GM15510 (cell line): Measurements from ENCODE around the gene STK33.

Source experiments
- POLR2A ChIP-seq: IDR thresholded peaks from 3 replicates; pipeline ENCODE4 v1.6.1; 2011; ENCODE audit warnings: borderline replicate concordance; ENCODE audit not compliant: insufficient read length; ENCODE audit errors: extremely low read depth

The STK33 gene

GRCh38 chr11:8584511-8584910, 9.5 kb downstream of the STK33 start:
- no peak for TF ChIP-seq POLR2A

GRCh38 chr11:8584082-8584481, 9.9 kb downstream of the STK33 start:
- TF ChIP-seq POLR2A = no peak

GRCh38 chr11:8581300-8581699, 12.7 kb downstream of the STK33 start:
- TF ChIP-seq POLR2A = no peak

GRCh38 chr11:8577791-8578581, 16.0 kb downstream of the STK33 start:
- TF ChIP-seq POLR2A = no peak

- TF ChIP-seq POLR2A = no peak
Measured at GRCh38 chr11:8574798-8575197, 19.2 kb downstream of the STK33 start.

GRCh38 chr11:8573777-8574176, 20.3 kb downstream of the STK33 start:
- TF ChIP-seq POLR2A = no peak

DNA sequence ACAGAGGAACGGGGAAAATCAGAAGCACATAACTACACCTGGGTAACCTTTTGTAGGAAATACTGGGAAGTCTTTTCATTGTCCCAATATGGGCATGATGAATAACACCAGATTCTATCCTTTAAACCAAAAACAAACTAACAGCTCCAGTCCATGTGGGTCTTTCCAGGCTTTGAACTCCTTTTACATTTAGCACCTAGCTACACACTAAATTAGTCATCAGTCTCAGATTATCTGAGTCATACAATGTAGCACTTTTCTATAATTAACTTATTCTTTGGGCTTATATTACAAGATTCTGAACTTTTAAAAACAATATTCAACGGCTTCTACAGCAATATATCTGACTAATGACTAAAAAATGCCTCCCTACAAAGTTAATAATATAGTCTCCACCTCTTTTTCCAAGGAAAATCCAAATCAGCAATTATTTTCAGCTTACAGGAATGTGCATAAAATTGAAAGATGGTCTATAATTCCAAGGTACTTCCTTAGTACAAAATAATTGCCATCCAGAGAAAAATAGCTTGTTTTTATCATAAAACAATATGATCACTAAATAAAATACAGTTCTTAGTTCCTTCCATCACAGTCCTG, 26.3 kb downstream of the STK33 start:
- TF ChIP-seq POLR2A = no peak

GRCh38 chr11:8566613-8567210, 27.3 kb downstream of the STK33 start:
- TF ChIP-seq POLR2A = no peak

- TF ChIP-seq POLR2A = no peak
Measured at GRCh38 chr11:8564526-8564925, 29.5 kb downstream of the STK33 start.

DNA sequence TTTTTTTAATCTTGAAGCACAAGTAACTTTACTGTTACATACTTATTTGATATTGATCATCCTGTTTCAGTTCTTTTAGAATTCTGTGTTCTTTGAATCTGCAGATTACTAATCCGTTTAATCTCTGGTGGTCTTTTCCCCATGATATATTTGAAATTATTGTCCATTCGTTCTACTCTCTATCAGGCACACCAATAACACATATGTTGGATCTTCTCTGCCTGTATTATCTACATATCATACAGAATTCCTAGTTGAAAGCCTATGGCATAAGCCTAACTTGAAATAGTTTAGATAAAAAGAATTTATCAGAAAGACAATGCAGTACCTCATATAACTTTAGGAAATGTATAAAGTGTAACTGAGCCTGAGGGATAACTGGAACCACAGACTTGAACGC, 32.6 kb downstream of the STK33 start:
- TF ChIP-seq POLR2A = no peak

DNA sequence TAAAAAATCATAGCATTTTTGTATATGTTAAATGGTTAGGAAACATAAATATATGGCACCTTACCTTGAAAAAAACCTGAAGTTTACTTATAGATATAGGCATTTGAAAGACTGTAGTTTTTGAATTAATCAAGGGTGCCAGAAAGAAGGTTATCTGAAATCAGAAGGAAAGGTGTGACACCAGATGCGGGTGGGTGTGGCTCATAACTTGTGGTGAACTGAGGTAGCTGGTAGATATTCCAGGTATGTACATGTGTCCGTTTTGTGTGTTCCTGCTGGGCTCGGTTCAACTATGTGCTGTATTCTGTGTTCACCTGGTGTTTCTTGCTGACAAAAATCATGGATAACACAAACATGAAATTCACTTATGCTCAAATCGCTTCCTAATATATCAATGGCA, 35.6 kb downstream of the STK33 start:
- no peak for TF ChIP-seq POLR2A

- TF ChIP-seq POLR2A = no peak
Measured at GRCh38 chr11:8545698-8546366, 48.2 kb downstream of the STK33 start.

- no peak for TF ChIP-seq POLR2A
Measured at GRCh38 chr11:8544807-8545206, 49.2 kb downstream of the STK33 start.

DNA sequence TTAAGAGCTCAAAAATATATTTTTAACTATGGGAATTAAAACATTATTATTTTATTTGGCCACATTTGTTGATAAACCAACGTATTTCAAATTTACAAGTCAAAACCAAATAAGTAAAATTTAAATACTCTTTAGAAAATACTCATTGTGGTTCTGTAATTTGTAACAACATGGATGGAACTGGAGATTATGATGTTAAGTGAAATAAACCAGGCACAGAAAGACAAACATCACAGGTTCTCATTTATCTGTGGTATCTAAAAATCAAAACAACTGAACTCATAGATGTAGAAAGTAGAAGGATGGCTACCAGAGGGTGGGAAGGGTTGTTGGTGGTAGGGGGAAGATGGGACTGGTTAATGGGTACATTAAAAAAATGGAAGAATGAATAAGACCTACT, 50.8 kb downstream of the STK33 start:
- no peak for TF ChIP-seq POLR2A

DNA sequence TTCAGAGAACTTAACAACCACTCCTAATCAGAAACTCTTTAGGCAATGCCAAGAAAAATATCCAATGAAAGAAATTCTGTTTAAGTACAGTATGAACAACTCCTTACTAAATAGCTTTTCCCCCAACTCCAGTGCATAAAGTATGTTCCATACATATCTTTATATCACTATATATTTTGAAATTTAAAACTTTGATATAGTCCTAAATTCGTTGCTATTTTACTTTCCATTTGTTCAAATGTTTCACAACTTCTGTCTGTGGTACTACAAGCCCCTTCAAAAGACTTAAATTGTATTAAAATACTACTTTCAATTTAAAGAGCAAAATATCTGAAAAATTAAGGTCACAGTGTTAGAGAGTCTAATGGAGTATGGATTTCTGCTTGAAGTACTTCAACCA, 52.6 kb downstream of the STK33 start:
- no peak for TF ChIP-seq POLR2A
